IMR-90 (cell line): ENCODE data around the gene SETD3. TPM values are rescaled to one million over a fixed set of nuclear protein-coding genes. Genes with fewer than 3 reads are reported as not detected.

Experiments used
- ATAC-seq: fragments of 200-7000 bp; cut with Tn5 transposase; 2 replicates; pipeline ENCODE4 v1.9.1; 2020; ENCODE audit warnings: low read depth, mild to moderate bottlenecking, moderate library complexity
- BruUV-seq: library from RNA; stranded (reverse); fragments of 400-500 nt; replicated peaks from 2 replicates; lab custom pipeline; 2021; lab: Mats Ljungman, UMichigan
- CTCF ChIA-PET: fragments of 300-600 bp; formaldehyde crosslinking; extraction: SDS; loops from one replicate; lab custom pipeline; 2021; ENCODE audit warnings: antibody characterized with exemption; lab: Yijun Ruan, JAX
- POLR2A ChIA-PET: fragments of 300-600 bp; sonication (Branson Sonifier 250); formaldehyde crosslinking; loops from one replicate; lab custom pipeline; 2022; ENCODE audit warnings: antibody characterized with exemption; ENCODE audit not compliant: unreplicated experiment; lab: Charles Lee
- DNase-seq: peaks from one replicate; pipeline ENCODE4 v3.0.0; 2013
- H2AFZ ChIP-seq: replicated peaks from 2 replicates; pipeline ENCODE3; 2013; ENCODE audit warnings: low read length, mild to moderate bottlenecking; ENCODE audit not compliant: poor library complexity
- H2AK5ac ChIP-seq: 2 replicates; pipeline ENCODE4 v1.6.1; 2013; ENCODE audit warnings: low read depth, low read length, inconsistent platforms
- H2AK9ac ChIP-seq: replicated peaks from 2 replicates; pipeline ENCODE3; 2013; ENCODE audit warnings: mild to moderate bottlenecking, low read depth, low read length, moderate library complexity; ENCODE audit not compliant: poor library complexity
- H2BK120ac ChIP-seq: 2 replicates; pipeline ENCODE4 v1.6.1; 2013; ENCODE audit warnings: low read depth, low read length, inconsistent platforms
- H2BK15ac ChIP-seq: 3 replicates; pipeline ENCODE4 v1.6.1; 2013; ENCODE audit warnings: low read depth, low read length, inconsistent platforms
- H2BK20ac ChIP-seq: 2 replicates; pipeline ENCODE4 v1.6.1; 2013; ENCODE audit warnings: low read depth, mild to moderate bottlenecking, inconsistent platforms, low read length, moderate library complexity
- H2BK5ac ChIP-seq: 2 replicates; pipeline ENCODE4 v1.6.1; 2013; ENCODE audit warnings: mild to moderate bottlenecking, low read depth, low read length, inconsistent platforms; ENCODE audit not compliant: poor library complexity, severe bottlenecking
- H3K14ac ChIP-seq: replicated peaks from 2 replicates; pipeline ENCODE4 v1.6.1; 2013; ENCODE audit warnings: low read depth, low read length, inconsistent platforms
- H3K18ac ChIP-seq: 2 replicates; pipeline ENCODE4 v1.6.1; 2013; ENCODE audit warnings: low read depth, low read length, control low read depth
- H3K23ac ChIP-seq: 2 replicates; pipeline ENCODE4 v1.6.1; 2013; ENCODE audit warnings: low read depth, low read length, inconsistent platforms
- H3K27ac ChIP-seq: 2 replicates; pipeline ENCODE4 v1.5.1; 2013; ENCODE audit warnings: mild to moderate bottlenecking, control low read depth, low read length; ENCODE audit not compliant: insufficient read depth
- H3K27me3 ChIP-seq: 2 replicates; pipeline ENCODE4 v1.6.1; 2013; ENCODE audit warnings: low read length; ENCODE audit not compliant: control insufficient read depth, insufficient read depth
- H3K36me3 ChIP-seq: 2 replicates; pipeline ENCODE4 v1.6.1; 2013; ENCODE audit warnings: low read length, mixed read lengths; ENCODE audit not compliant: control insufficient read depth, insufficient read depth
- H3K4ac ChIP-seq: 2 replicates; pipeline ENCODE4 v1.6.1; 2013; ENCODE audit warnings: low read depth, low read length, inconsistent platforms
- H3K4me1 ChIP-seq: 2 replicates; pipeline ENCODE4 v1.6.1; 2013; ENCODE audit warnings: low read length, mixed read lengths; ENCODE audit not compliant: control insufficient read depth, insufficient read depth
- H3K4me2 ChIP-seq: 2 replicates; pipeline ENCODE4 v1.6.1; 2013; ENCODE audit warnings: low read depth, mild to moderate bottlenecking, control low read depth, low read length, moderate library complexity
- H3K4me3 ChIP-seq: 2 replicates; pipeline ENCODE4 v1.5.1; 2013; ENCODE audit warnings: low read depth, mild to moderate bottlenecking, control low read depth, low read length, moderate library complexity; ENCODE audit not compliant: insufficient read depth
- H3K56ac ChIP-seq: 2 replicates; pipeline ENCODE4 v1.6.1; 2013; ENCODE audit warnings: low read length, inconsistent platforms; ENCODE audit not compliant: insufficient read depth; ENCODE audit errors: extremely low read depth
- H3K79me1 ChIP-seq, 2 experiments: 2 replicates each; pipeline ENCODE4 v1.6.1; 2013; ENCODE audit warnings: low read length in 2 of 2, inconsistent platforms in 1 of 2, low read depth in 1 of 2
- H3K9ac ChIP-seq: 2 replicates; pipeline ENCODE4 v1.6.1; 2013; ENCODE audit warnings: low read depth, low read length, control low read depth
- H3K9me1 ChIP-seq: 2 replicates; pipeline ENCODE4 v1.6.1; 2013; ENCODE audit warnings: low read length, inconsistent platforms; ENCODE audit not compliant: insufficient read depth
- H3K9me3 ChIP-seq: 2 replicates; pipeline ENCODE4 v1.6.1; 2013; ENCODE audit warnings: low read length; ENCODE audit not compliant: control insufficient read depth, insufficient read depth
- H4K20me1 ChIP-seq: 2 replicates; pipeline ENCODE4 v1.6.1; 2013; ENCODE audit warnings: low read length, inconsistent platforms; ENCODE audit not compliant: insufficient read depth
- H4K5ac ChIP-seq: 2 replicates; pipeline ENCODE4 v1.6.1; 2013; ENCODE audit warnings: mild to moderate bottlenecking, low read depth, low read length, control low read depth
- H4K8ac ChIP-seq, 2 experiments: 2 replicates each; pipeline ENCODE4 v1.6.1; 2013; ENCODE audit warnings: low read depth in 2 of 2, low read length in 2 of 2, control low read depth in 1 of 2, inconsistent platforms in 1 of 2
- H4K91ac ChIP-seq: 2 replicates; pipeline ENCODE4 v1.6.1; 2013; ENCODE audit warnings: low read depth, low read length, inconsistent platforms; ENCODE audit not compliant: insufficient read depth
- BHLHE40 ChIP-seq: fragments of 150-350 bp; IDR thresholded peaks from 2 replicates; pipeline ENCODE4 v1.6.1; 2016; ENCODE audit warnings: mild to moderate bottlenecking, low read depth, low read length
- CEBPB ChIP-seq: IDR thresholded peaks from 2 replicates; pipeline ENCODE4 v1.6.1; 2012; ENCODE audit warnings: low read depth, low read length, improper control_type of control experiment
- CHD1 ChIP-seq: IDR thresholded peaks from 2 replicates; pipeline ENCODE4 v1.6.1; 2012; ENCODE audit warnings: low read depth, low read length, improper control_type of control experiment
- FOS ChIP-seq: fragments of 150-350 bp; IDR thresholded peaks from 2 replicates; pipeline ENCODE4 v1.6.1; 2016; ENCODE audit warnings: low read depth, low read length
- MAFK ChIP-seq: IDR thresholded peaks from 2 replicates; pipeline ENCODE4 v1.6.1; 2012; ENCODE audit warnings: low read depth, low read length, improper control_type of control experiment
- MAZ ChIP-seq: IDR thresholded peaks from 2 replicates; pipeline ENCODE4 v1.6.1; 2012; ENCODE audit warnings: low read depth, mild to moderate bottlenecking, low read length, improper control_type of control experiment, moderate library complexity, borderline replicate concordance
- MXI1 ChIP-seq: IDR thresholded peaks from 2 replicates; pipeline ENCODE4 v1.6.1; 2012; ENCODE audit warnings: low read depth, mild to moderate bottlenecking, low read length, moderate library complexity, borderline replicate concordance
- NFE2L2 ChIP-seq: fragments of 150-350 bp; IDR thresholded peaks from 2 replicates; pipeline ENCODE4 v1.6.1; 2016; ENCODE audit warnings: low read depth, mild to moderate bottlenecking, low read length
- POLR2A ChIP-seq: IDR thresholded peaks from 2 replicates; pipeline ENCODE4 v1.6.1; 2012; ENCODE audit warnings: mild to moderate bottlenecking, low read depth, low read length
- RAD21 ChIP-seq: IDR thresholded peaks from 2 replicates; pipeline ENCODE4 v1.6.1; 2012; ENCODE audit warnings: low read length, improper control_type of control experiment
- RCOR1 ChIP-seq: IDR thresholded peaks from 2 replicates; pipeline ENCODE4 v1.6.1; 2012; ENCODE audit warnings: mild to moderate bottlenecking, low read length, improper control_type of control experiment; ENCODE audit not compliant: insufficient replicate concordance
- RFX5 ChIP-seq: IDR thresholded peaks from 2 replicates; pipeline ENCODE4 v1.8.0; 2012; ENCODE audit warnings: low read depth, mild to moderate bottlenecking, low read length, moderate library complexity
- SMC3 ChIP-seq: fragments of 150-350 bp; IDR thresholded peaks from 2 replicates; pipeline ENCODE4 v1.6.1; 2016; ENCODE audit warnings: low read depth, mild to moderate bottlenecking, antibody characterized with exemption, low read length, moderate library complexity
- WGBS, 2 experiments: methylation state at CpG; one replicate each; pipeline versions ENCODE4 v1.1.5 to v1.1.7; 2013; ENCODE audit warnings: missing lambda C conversion rate in 2 of 2; ENCODE audit not compliant: insufficient read length in 1 of 2; ENCODE audit errors: extremely low coverage in 2 of 2; 5-methylcytosine and 5-hydroxymethylcytosine counted together
- dilution Hi-C: fragments of 300-500 bp; cut with HindIII; formaldehyde crosslinking; loops from one replicate; pipeline ENCODE4 v1.14.3; 2018; ENCODE audit warnings: low sequenced_read_pairs; ENCODE audit not compliant: unreplicated experiment
- in situ Hi-C: fragments of 300-500 bp; cut with MboI; formaldehyde crosslinking; loops from 3 replicates; pipeline ENCODE4 v1.14.3; 2019; ENCODE audit warnings: low sequenced_read_pairs, inconsistent platforms, mixed read lengths
- intact Hi-C: fragments of 100-400 bp; cut with micrococcal nuclease; formaldehyde crosslinking; loops from 2 replicates; pipeline ENCODE4 v1.10.0; 2022
- polyA plus RNA-seq, 3 experiments: library from polyadenylated mRNA; depleted of rRNA; stranded (reverse); fragments of >200 nt; gene quantifications; 2 replicates each; pipeline ENCODE4 v1.2.3, GENCODE V29; 2012; ENCODE audit warnings: low replicate concordance in 1 of 3
- total RNA-seq: library from RNA; depleted of rRNA; stranded (reverse); fragments of >200 nt; gene quantifications from 2 replicates; pipeline ENCODE4 v1.2.3, GENCODE V29; 2012
- TF ChIP-seq, protein P1 (sequence below): fragments of 150-350 bp; IDR thresholded peaks from 2 replicates; pipeline ENCODE4 v1.6.1; 2017; ENCODE audit warnings: mild to moderate bottlenecking, antibody characterized with exemption, low read length, low read depth
- TF ChIP-seq, protein P2 (sequence below): conservative IDR thresholded peaks from 2 replicates; pipeline ENCODE4 v1.5.1; 2012; ENCODE audit warnings: mild to moderate bottlenecking, low read depth, low read length, improper control_type of control experiment
- TF ChIP-seq, protein P3 (sequence below): fragments of 150-350 bp; IDR thresholded peaks from 2 replicates; pipeline ENCODE4 v1.6.1; 2016; ENCODE audit warnings: low read depth, mild to moderate bottlenecking, low read length, moderate library complexity, borderline replicate concordance

Gene SETD3
- total and polyA plus RNA-seq, 2 of the 4 experiments (the other 2 are of a cell fraction), result 18.8 to 31.9 TPM

DNA sequence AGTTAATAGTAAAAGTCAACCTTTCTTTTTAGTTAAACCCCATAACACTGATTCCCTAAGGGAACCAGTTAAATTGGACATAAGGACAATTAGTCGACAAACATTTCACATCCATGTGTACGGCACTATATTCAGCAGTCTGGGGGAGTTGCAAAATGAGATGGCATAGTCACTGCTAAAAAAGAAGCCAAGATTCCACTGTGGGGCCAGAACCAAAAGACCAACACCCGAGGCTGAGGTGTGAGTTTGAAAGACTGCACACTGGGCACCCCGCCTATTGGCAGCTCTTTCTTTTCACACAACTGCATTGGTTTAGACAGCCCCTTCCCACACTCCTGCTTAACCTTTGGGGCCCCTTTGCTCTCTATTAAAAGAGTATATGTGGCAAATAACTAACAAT, 16.7 kb downstream of the SETD3 start:
- in situ Hi-C loops (no loop called here), dilution Hi-C loops (no loop called here), intact Hi-C loops (no loop called here)
- Histone ChIP-seq H2AFZ (no peak overlapping the region), H3K9me3 (no peaks in the 10 kb centered on the region), H4K91ac (no peak overlapping the region), H3K56ac (no peak overlapping the region), H3K18ac (no peak overlapping the region), H3K9me1 (peaks cover 9% of the 10 kb centered on the region; the same call in 1 of the 2 replicates), H3K36me3 (peaks cover 23% of the 10 kb centered on the region), H3K23ac (no peak overlapping the region), H3K9ac (no peak overlapping the region), H4K5ac (no peak overlapping the region), H2BK15ac (no peak overlapping the region), H4K8ac (no peak overlapping the region), H3K14ac (no peak overlapping the region), H2BK5ac (no peak overlapping the region), H3K27me3 (no peaks in the 10 kb centered on the region), H2AK9ac (no peak overlapping the region), H3K79me1 (peaks cover 10 to 48% of the 10 kb centered on the region in 2 experiments), H3K4me1 (no peaks in the 10 kb centered on the region; the same call in 1 of the 2 replicates), H3K4ac (no peak overlapping the region), H3K4me2 (no peak overlapping the region), H2AK5ac (no peak overlapping the region), H3K27ac (no peak overlapping the region), H2BK20ac (no peak overlapping the region), H4K20me1 (peaks cover 24% of the 10 kb centered on the region), H3K4me3 (no peak overlapping the region), H2BK120ac (no peak overlapping the region)
- WGBS, 2 experiments, result no CpG with 5 or more reads among the region's 4 CpGs
- ATAC-seq (no peak), DNase-seq (no peak)
- TF ChIP-seq CHD1 (no peak), FOS (no peak), CEBPB (no peak), MAZ (no peak), NFE2L2 (no peak), RCOR1 (no peak), MAFK (no peak), RAD21 (no peak), RFX5 (no peak), BHLHE40 (no peak), MXI1 (no peak), SMC3 (no peak), POLR2A (no peak)
- TF ChIP-seq, protein P1, sequence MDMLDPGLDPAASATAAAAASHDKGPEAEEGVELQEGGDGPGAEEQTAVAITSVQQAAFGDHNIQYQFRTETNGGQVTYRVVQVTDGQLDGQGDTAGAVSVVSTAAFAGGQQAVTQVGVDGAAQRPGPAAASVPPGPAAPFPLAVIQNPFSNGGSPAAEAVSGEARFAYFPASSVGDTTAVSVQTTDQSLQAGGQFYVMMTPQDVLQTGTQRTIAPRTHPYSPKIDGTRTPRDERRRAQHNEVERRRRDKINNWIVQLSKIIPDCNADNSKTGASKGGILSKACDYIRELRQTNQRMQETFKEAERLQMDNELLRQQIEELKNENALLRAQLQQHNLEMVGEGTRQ, result no peak
- TF ChIP-seq, protein P2, sequence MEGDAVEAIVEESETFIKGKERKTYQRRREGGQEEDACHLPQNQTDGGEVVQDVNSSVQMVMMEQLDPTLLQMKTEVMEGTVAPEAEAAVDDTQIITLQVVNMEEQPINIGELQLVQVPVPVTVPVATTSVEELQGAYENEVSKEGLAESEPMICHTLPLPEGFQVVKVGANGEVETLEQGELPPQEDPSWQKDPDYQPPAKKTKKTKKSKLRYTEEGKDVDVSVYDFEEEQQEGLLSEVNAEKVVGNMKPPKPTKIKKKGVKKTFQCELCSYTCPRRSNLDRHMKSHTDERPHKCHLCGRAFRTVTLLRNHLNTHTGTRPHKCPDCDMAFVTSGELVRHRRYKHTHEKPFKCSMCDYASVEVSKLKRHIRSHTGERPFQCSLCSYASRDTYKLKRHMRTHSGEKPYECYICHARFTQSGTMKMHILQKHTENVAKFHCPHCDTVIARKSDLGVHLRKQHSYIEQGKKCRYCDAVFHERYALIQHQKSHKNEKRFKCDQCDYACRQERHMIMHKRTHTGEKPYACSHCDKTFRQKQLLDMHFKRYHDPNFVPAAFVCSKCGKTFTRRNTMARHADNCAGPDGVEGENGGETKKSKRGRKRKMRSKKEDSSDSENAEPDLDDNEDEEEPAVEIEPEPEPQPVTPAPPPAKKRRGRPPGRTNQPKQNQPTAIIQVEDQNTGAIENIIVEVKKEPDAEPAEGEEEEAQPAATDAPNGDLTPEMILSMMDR, result no peak
- TF ChIP-seq, protein P3, sequence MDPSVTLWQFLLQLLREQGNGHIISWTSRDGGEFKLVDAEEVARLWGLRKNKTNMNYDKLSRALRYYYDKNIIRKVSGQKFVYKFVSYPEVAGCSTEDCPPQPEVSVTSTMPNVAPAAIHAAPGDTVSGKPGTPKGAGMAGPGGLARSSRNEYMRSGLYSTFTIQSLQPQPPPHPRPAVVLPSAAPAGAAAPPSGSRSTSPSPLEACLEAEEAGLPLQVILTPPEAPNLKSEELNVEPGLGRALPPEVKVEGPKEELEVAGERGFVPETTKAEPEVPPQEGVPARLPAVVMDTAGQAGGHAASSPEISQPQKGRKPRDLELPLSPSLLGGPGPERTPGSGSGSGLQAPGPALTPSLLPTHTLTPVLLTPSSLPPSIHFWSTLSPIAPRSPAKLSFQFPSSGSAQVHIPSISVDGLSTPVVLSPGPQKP, result no peak
- BruUV-seq, result no TSS peak
- POLR2A ChIA-PET, result no interaction called here
- CTCF ChIA-PET, result no interaction called here
